K562 (cell line): ENCODE measurements around the gene SLX9. TPM values are rescaled to one million over a fixed set of nuclear protein-coding genes. Genes with fewer than 3 reads are reported as not detected.
A peak's percentile ranks its signal among the peaks of the same experiment; 100 is the strongest.

Experiments used
- ATAC-seq: fragments of 200-7000 bp; cut with Tn5 transposase; 3 replicates; pipeline ENCODE4 v1.9.1; 2020; ENCODE audit warnings: moderate library complexity
- BruUV-seq: library from RNA; stranded (reverse); fragments of 400-500 nt; replicated peaks from 2 replicates; lab custom pipeline; 2021; lab: Mats Ljungman, UMichigan
- CTCF ChIA-PET: fragments of 300-600 bp; formaldehyde crosslinking; extraction: SDS; loops from one replicate; lab custom pipeline; 2021; ENCODE audit warnings: low intra/inter-chr PET ratio; lab: Yijun Ruan, JAX
- POLR2A ChIA-PET: fragments of 300-600, 350-650 bp; sonication (Branson Sonifier 250); formaldehyde crosslinking; extraction: SDS; loops from one replicate; lab custom pipeline; 2021; ENCODE audit warnings: antibody characterized with exemption, inconsistent platforms; lab: Yijun Ruan, JAX
- DNase-seq, 4 experiments: peaks; one replicate each; pipeline versions ENCODE4 v3.0.0 to v3.0.0-alpha.2; 2011 to 2018; ENCODE audit warnings: low spot score in 3 of 4, mixed read lengths in 3 of 4; ENCODE audit errors: extremely low read depth in 1 of 4
- FAIRE-seq: peaks from 2 replicates; lab custom pipeline; 2011; peaks lifted over from hg19 to GRCh38; lab: Jason Lieb, UNC
- H2AFZ ChIP-seq: 2 replicates; pipeline ENCODE4 v1.6.0; 2011; ENCODE audit warnings: low read depth, low read length, control low read depth, inconsistent platforms
- H3K27ac ChIP-seq: fragments of 200-600 bp; 3 replicates; pipeline ENCODE4 v1.8.0; 2011; ENCODE audit warnings: low read depth, mild to moderate bottlenecking, control low read depth, inconsistent platforms, low read length, moderate library complexity, mixed read lengths; ENCODE audit errors: extremely low read depth
- H3K27me3 ChIP-seq, 2 experiments: fragments of 300-600 bp in 1 of 2; 2 replicates in 1 of 2; 3 replicates in 1 of 2; pipeline versions ENCODE4 v1.6.0 to v1.8.0; 2011; ENCODE audit warnings: inconsistent platforms in 2 of 2, low read length in 2 of 2, mild to moderate bottlenecking in 1 of 2, mixed read lengths in 1 of 2, moderate library complexity in 1 of 2; ENCODE audit not compliant: control insufficient read depth in 2 of 2, insufficient read depth in 2 of 2
- H3K36me3 ChIP-seq: fragments of 300-600 bp; 3 replicates; pipeline ENCODE4 v1.8.0; 2011; ENCODE audit warnings: mild to moderate bottlenecking, low read length, inconsistent platforms; ENCODE audit not compliant: control insufficient read depth, insufficient read depth
- H3K4me1 ChIP-seq, 2 experiments: fragments of 200-600 bp in 1 of 2; replicated peaks in 1 of 2; 2 replicates in 1 of 2; 3 replicates in 1 of 2; pipeline versions ENCODE4 v1.5.1 to v1.8.0; 2011; ENCODE audit warnings: inconsistent platforms in 2 of 2, low read length in 2 of 2, mild to moderate bottlenecking in 1 of 2, mixed read lengths in 1 of 2, moderate library complexity in 1 of 2; ENCODE audit not compliant: control insufficient read depth in 2 of 2, insufficient read depth in 2 of 2
- H3K4me2 ChIP-seq: 2 replicates; pipeline ENCODE4 v1.6.1; 2011; ENCODE audit warnings: low read length, control low read depth, inconsistent platforms, mixed read lengths; ENCODE audit not compliant: insufficient read depth
- H3K4me3 ChIP-seq: fragments of 200-600 bp; sonication (generic), shearing (Covaris generic); 2 replicates; pipeline ENCODE4 v1.5.1; 2016; ENCODE audit warnings: control low read depth, inconsistent platforms
- H3K79me2 ChIP-seq: fragments of 200-600 bp; 3 replicates; pipeline ENCODE4 v1.8.0; 2011; ENCODE audit warnings: low read length, inconsistent platforms; ENCODE audit not compliant: control insufficient read depth, insufficient read depth
- H3K9ac ChIP-seq, 2 experiments: 2 replicates each; pipeline versions ENCODE4 v1.6.0 to v1.6.1; 2011; ENCODE audit warnings: low read depth in 2 of 2, low read length in 2 of 2, control low read depth in 1 of 2, inconsistent platforms in 1 of 2, mild to moderate bottlenecking in 1 of 2, mixed read lengths in 1 of 2; ENCODE audit not compliant: insufficient read depth in 1 of 2
- H3K9me1 ChIP-seq: one replicate; pipeline ENCODE4 v1.6.0; 2011; ENCODE audit warnings: inconsistent platforms, mild to moderate bottlenecking, low read length, moderate library complexity; ENCODE audit not compliant: control insufficient read depth, insufficient read depth
- H3K9me3 ChIP-seq: replicated peaks from 2 replicates; pipeline ENCODE4 v1.5.1; 2011; ENCODE audit warnings: low read depth, low read length, inconsistent platforms; ENCODE audit not compliant: control insufficient read depth, insufficient read depth
- H4K20me1 ChIP-seq: replicated peaks from 2 replicates; pipeline ENCODE4 v1.6.1; 2011; ENCODE audit warnings: low read length, inconsistent platforms, mixed read lengths; ENCODE audit not compliant: control insufficient read depth, insufficient read depth
- CBX3 ChIP-seq, 2 experiments: IDR thresholded peaks; 1 replicate in 1 of 2; 2 replicates in 1 of 2; pipeline ENCODE4 v1.6.1; 2012; ENCODE audit warnings: inconsistent platforms in 2 of 2, low read length in 2 of 2, borderline replicate concordance in 1 of 2, control low read depth in 1 of 2
- DEAF1 ChIP-seq: fragments of 450-650 bp; formaldehyde crosslinking; IDR thresholded peaks from 2 replicates; pipeline ENCODE4 v1.4.0; 2020; ENCODE audit warnings: mild to moderate bottlenecking, moderate library complexity
- HMGN3 ChIP-seq: IDR thresholded peaks from 2 replicates; pipeline ENCODE4 v1.6.1; 2011; ENCODE audit warnings: borderline replicate concordance, low read depth, mild to moderate bottlenecking, mixed read lengths, low read length; ENCODE audit not compliant: insufficient read length; ENCODE audit errors: extremely low read depth
- POLR2G ChIP-seq: fragments of 200-400 bp; formaldehyde crosslinking; IDR thresholded peaks from 2 replicates; pipeline ENCODE4 v1.6.1; 2017; ENCODE audit warnings: low read depth, mild to moderate bottlenecking, antibody characterized with exemption, low read length, moderate library complexity
- USF1 ChIP-seq: sonication (generic); formaldehyde crosslinking; IDR thresholded peaks from 2 replicates; pipeline ENCODE4 v1.9.0; 2022; ENCODE audit warnings: mild to moderate bottlenecking, missing genetic modification reagents
- USF2 ChIP-seq: sonication (generic); formaldehyde crosslinking; IDR thresholded peaks from 2 replicates; pipeline ENCODE4 v1.5.0; 2020; ENCODE audit warnings: missing genetic modification reagents
- ZC3H11A ChIP-seq: IDR thresholded peaks from 2 replicates; pipeline ENCODE4 v1.6.1; 2012; ENCODE audit warnings: low read depth, low read length, improper control_type of control experiment
- ZC3H4 ChIP-seq: sonication (generic); formaldehyde crosslinking; IDR thresholded peaks from 2 replicates; pipeline ENCODE4 v1.9.0; 2021; ENCODE audit warnings: missing genetic modification reagents, borderline replicate concordance
- WGBS: fragments of 100-300 bp; shearing (Covaris generic); methylation state at CpG from one replicate; pipeline ENCODE4 v1.1.6; 2016; ENCODE audit warnings: low coverage, mixed read lengths; ENCODE audit not compliant: insufficient coverage; ENCODE audit errors: missing lambda C conversion rate; 5-methylcytosine and 5-hydroxymethylcytosine counted together
- in situ Hi-C: fragments of 300-500 bp; cut with MboI; formaldehyde crosslinking; loops from 4 replicates; pipeline ENCODE4 v1.15.0; 2018; ENCODE audit warnings: inconsistent platforms, mixed read lengths
- intact Hi-C: fragments of 100-400 bp; cut with micrococcal nuclease; formaldehyde crosslinking; loops from 2 replicates; pipeline ENCODE4 v1.14.2; 2022
- polyA plus RNA-seq, 8 experiments: library from polyadenylated mRNA; depleted of rRNA in 4 of 8; stranded (reverse) in 5 of 8; unstranded in 3 of 8; fragments of >200 nt; fragmentation: Nextera tagmentation in 2 of 8; fragmentation: Illumina TruSeq in 1 of 8; extraction: Ambion mirVana in 2 of 8; extraction: Trizol in 1 of 8; gene quantifications; 2 replicates each; pipeline versions ENCODE4 v1.2.1 to v1.2.3, GENCODE V29; 2011 to 2014; ENCODE audit warnings: inconsistent platforms in 1 of 8, missing spikeins in 1 of 8
- total RNA-seq, 7 experiments: library from RNA; depleted of rRNA in 6 of 7; stranded (reverse); fragments of >200 nt in 6 of 7; fragmentation: Illumina TruSeq in 2 of 7; extraction: Trizol in 2 of 7; gene quantifications; 2 replicates each; pipeline versions ENCODE4 v1.2.1 to v1.2.3, GENCODE V29; 2011 to 2021; ENCODE audit warnings: low replicate concordance in 1 of 7

Gene SLX9
- total and polyA plus RNA-seq, 9 of the 15 experiments (the other 6 are each of a cell fraction or from before 2014, with no cell fraction given), result 1.2 to 75.5 (median 16.5) TPM

- Histone ChIP-seq H3K4me1 (peaks cover 0 to 41% of the 10 kb centered on the region in 2 experiments; a peak in 1 of 5 replicates), H3K9me3 (no peaks in the 10 kb centered on the region), H2AFZ (no peak overlapping the region), H3K27ac (no peak overlapping the region), H3K9me1 (no peaks in the 10 kb centered on the region), H3K36me3 (peaks cover 95% of the 10 kb centered on the region), H3K9ac (no peak overlapping the region; a peak in 1 of 4 replicates), H4K20me1 (peaks cover 29% of the 10 kb centered on the region), H3K4me3 (no peak overlapping the region), H3K27me3 (no peaks in the 10 kb centered on the region), H3K4me2 (no peak overlapping the region), H3K79me2 (peaks cover 58% of the 10 kb centered on the region)
- ChIA-PET CTCF (no interaction called here), POLR2A (interaction anchor here (0.6 to 1.3 kb wide), 4 partner anchors 9 to 63 kb away, joined by 3 read pairs; no protein-coding TSS in a partner anchor)
- TF ChIP-seq CBX3 (IDR thresholded peaks at IDR 0.05; ENCODE audit: borderline replicate concordance in 1 of 2, low read length in 2 of 2), result no peak
- peak; percentile 29 for TF ChIP-seq HMGN3
- WGBS, result 92% methylated on average over 22 of the region's 22 CpGs
- intact Hi-C loops (no loop called here), in situ Hi-C loops (loop anchor here (10.0 to 25.0 kb wide), 2 partner anchors 488 to 880 kb away; no protein-coding TSS in a partner anchor)
- ATAC-seq (no peak), FAIRE-seq (no peak), DNase-seq (no peak)
- no TSS peak for BruUV-seq
Measured at GRCh38 chr21:44957047-44957831, 17.4 kb downstream of the SLX9 start.

- Histone ChIP-seq H3K27ac (no peak overlapping the region), H4K20me1 (peaks cover 21% of the 10 kb centered on the region), H3K4me3 (no peak overlapping the region), H3K9ac (no peak overlapping the region; a peak in 1 of 4 replicates), H3K36me3 (peaks cover 95% of the 10 kb centered on the region), H3K4me2 (no peak overlapping the region), H3K27me3 (no peaks in the 10 kb centered on the region), H3K79me2 (peaks cover 55% of the 10 kb centered on the region), H3K9me1 (no peaks in the 10 kb centered on the region), H2AFZ (no peak overlapping the region), H3K4me1 (peaks cover 0 to 35% of the 10 kb centered on the region in 2 experiments; a peak in 1 of 5 replicates), H3K9me3 (no peaks in the 10 kb centered on the region)
- intact Hi-C loops, result no loop called here
- no peak for DNase-seq
- no peak for FAIRE-seq
- ChIA-PET CTCF (no interaction called here), POLR2A (interaction anchor here (0.6 to 1.3 kb wide), 3 partner anchors 10 to 49 kb away, joined by 3 read pairs; no protein-coding TSS in a partner anchor)
- ATAC-seq, result no peak
- BruUV-seq, result no TSS peak
- 94% methylated on average over 21 of the region's 26 CpGs for WGBS
- in situ Hi-C loops, result loop anchor here (10.0 to 25.0 kb wide), 2 partner anchors 487 to 879 kb away; no protein-coding TSS in a partner anchor
- TF ChIP-seq DEAF1 (no peak), USF1 (no peak), USF2 (CRISPR knock-in tag) (no peak), ZC3H11A (no peak), ZC3H4 (CRISPR knock-in tag) (0 out of 2 replicates have a peak, but pooled peaks have one; percentile 40), POLR2G (peak; percentile 53; the same call in 1 of the 2 replicates)
Measured at GRCh38 chr21:44957901-44958451, 18.1 kb downstream of the SLX9 start.
